ENCODE data around the gene IL11. TPM values are rescaled to one million over a fixed set of nuclear protein-coding genes. Genes with fewer than 3 reads are reported as not detected.

The IL11 gene
- total RNA-seq, 1 donor from 2014 or later = 0.06 TPM

GRCh38 chr19:55358943-55359908 is 11.0 kb downstream of the IL11 start:
- no peaks in the 10 kb centered on the region for H3K36me3 Mint-ChIP-seq
- peaks cover 5% of the 10 kb centered on the region for H3K4me1 Mint-ChIP-seq
- H3K4me2 ChIP-seq = no peak overlapping the region
- H4K20me1 ChIP-seq (ENCODE audit: low read depth) = no peaks in the 10 kb centered on the region
- no peak overlapping the region for H3K27ac ChIP-seq
- peaks cover 34% of the 10 kb centered on the region for H3K27me3 ChIP-seq
- DNase-seq (ENCODE audit: low spot score) = no peak
- H3K4me3 Mint-ChIP-seq = no peak overlapping the region
- no peaks in the 10 kb centered on the region for H3K9me3 Mint-ChIP-seq
- H3K27ac Mint-ChIP-seq = no peak overlapping the region
- H3K36me3 ChIP-seq = no peaks in the 10 kb centered on the region
- H3K9ac ChIP-seq = no peak overlapping the region
- no peaks in the 10 kb centered on the region for H3K9me3 ChIP-seq (ENCODE audit: low read depth)
- peaks cover 18% of the 10 kb centered on the region for H3F3A ChIP-seq (ENCODE audit: low read depth)
- peaks cover 15% of the 10 kb centered on the region for H3K4me1 ChIP-seq
- TF ChIP-seq EZH2phosphoT487 (IDR thresholded peaks at IDR 0.05) (no peak), EZH2 (IDR thresholded peaks at IDR 0.05) (no peak), CTCF (IDR thresholded peaks at IDR 0.05) (no peak)
- H3K27me3 Mint-ChIP-seq (ENCODE audit: insufficient read depth, low read depth) = peaks cover 40% of the 10 kb centered on the region
- no peaks in the 10 kb centered on the region for H3K79me2 ChIP-seq (ENCODE audit: low read depth)
- H3K4me3 ChIP-seq = no peak overlapping the region
- H2AFZ ChIP-seq (replicated peaks) = no peak overlapping the region

DNA sequence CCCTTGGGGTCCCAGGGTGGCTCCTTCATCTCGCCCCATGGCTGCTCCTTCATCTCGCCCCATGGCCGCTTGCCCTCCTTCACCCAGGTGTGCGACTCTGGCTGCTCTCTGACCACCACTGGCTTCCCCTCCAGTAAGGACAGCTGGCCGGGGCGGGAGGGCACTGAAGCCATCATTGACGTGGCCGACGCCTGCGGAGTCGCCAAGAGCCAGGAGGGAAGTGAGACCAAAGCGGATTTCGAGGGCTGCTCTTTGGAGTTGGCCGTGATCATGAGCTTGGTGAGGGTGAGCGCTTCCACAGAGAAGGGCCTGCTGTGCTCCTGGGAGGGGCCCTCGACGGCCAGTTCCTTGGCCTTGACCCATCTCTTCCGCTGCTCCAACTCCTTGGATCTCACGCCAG is 11.8 kb downstream of the IL11 start:
- H2AFZ ChIP-seq (replicated peaks) = no peak overlapping the region
- no peak overlapping the region for H3K9ac ChIP-seq
- peaks cover 40% of the 10 kb centered on the region for H3K27me3 Mint-ChIP-seq (ENCODE audit: insufficient read depth, low read depth)
- H3K36me3 ChIP-seq = no peaks in the 10 kb centered on the region
- peaks cover 41% of the 10 kb centered on the region for H3K27me3 ChIP-seq
- H3F3A ChIP-seq (ENCODE audit: low read depth) = peaks cover 18% of the 10 kb centered on the region
- no peaks in the 10 kb centered on the region for H4K20me1 ChIP-seq (ENCODE audit: low read depth)
- H3K27ac ChIP-seq = no peak overlapping the region
- no peak overlapping the region for H3K4me2 ChIP-seq
- peaks cover 17% of the 10 kb centered on the region for H3K4me1 ChIP-seq
- H3K27ac Mint-ChIP-seq = no peak overlapping the region
- H3K9me3 Mint-ChIP-seq = no peaks in the 10 kb centered on the region
- no peaks in the 10 kb centered on the region for H3K36me3 Mint-ChIP-seq
- H3K9me3 ChIP-seq (ENCODE audit: low read depth) = no peaks in the 10 kb centered on the region
- H3K4me1 Mint-ChIP-seq = peaks cover 2% of the 10 kb centered on the region
- no peak overlapping the region for H3K4me3 ChIP-seq
- no peak for DNase-seq (ENCODE audit: low spot score)
- H3K4me3 Mint-ChIP-seq = no peak overlapping the region
- no peaks in the 10 kb centered on the region for H3K79me2 ChIP-seq (ENCODE audit: low read depth)
- TF ChIP-seq CTCF (IDR thresholded peaks at IDR 0.05) (no peak), EZH2 (IDR thresholded peaks at IDR 0.05) (no peak)

GRCh38 chr19:55355213-55355821 is 14.9 kb downstream of the IL11 start:
- Histone ChIP-seq H2AFZ (replicated peaks) (no peak overlapping the region), H3K4me3 (no peak overlapping the region), H3K9ac (no peak overlapping the region), H3K4me2 (no peak overlapping the region), H3K79me2 (ENCODE audit: low read depth) (no peaks in the 10 kb centered on the region), H3K27me3 (peaks cover 66% of the 10 kb centered on the region), H3K36me3 (no peaks in the 10 kb centered on the region), H4K20me1 (ENCODE audit: low read depth) (peaks cover 8% of the 10 kb centered on the region), H3K9me3 (ENCODE audit: low read depth) (no peaks in the 10 kb centered on the region), H3F3A (ENCODE audit: low read depth) (peaks cover 22% of the 10 kb centered on the region), H3K27ac (no peak overlapping the region), H3K4me1 (peaks cover 13% of the 10 kb centered on the region)
- peak; percentile 69 for DNase-seq (ENCODE audit: low spot score)
- Mint-ChIP-seq H3K36me3 (no peaks in the 10 kb centered on the region), H3K27me3 (ENCODE audit: insufficient read depth, low read depth) (peaks cover 61% of the 10 kb centered on the region), H3K4me3 (peak overlapping the region; percentile 48), H3K4me1 (peaks cover 12% of the 10 kb centered on the region), H3K9me3 (peaks cover 4% of the 10 kb centered on the region), H3K27ac (no peak overlapping the region)
- TF ChIP-seq EZH2 (IDR thresholded peaks at IDR 0.05) (no peak), CTCF (IDR thresholded peaks at IDR 0.05) (no peak), EZH2phosphoT487 (IDR thresholded peaks at IDR 0.05) (no peak)

All from neural progenitor cell (in vitro differentiated cells).